GM19193 (cell line): ENCODE data around the gene USP6NL.

Experiments used
- POLR2A ChIP-seq: IDR thresholded peaks from 4 replicates; pipeline ENCODE4 v1.6.1; 2011; ENCODE audit not compliant: insufficient read depth, insufficient read length; ENCODE audit errors: extremely low read depth

Gene USP6NL

DNA sequence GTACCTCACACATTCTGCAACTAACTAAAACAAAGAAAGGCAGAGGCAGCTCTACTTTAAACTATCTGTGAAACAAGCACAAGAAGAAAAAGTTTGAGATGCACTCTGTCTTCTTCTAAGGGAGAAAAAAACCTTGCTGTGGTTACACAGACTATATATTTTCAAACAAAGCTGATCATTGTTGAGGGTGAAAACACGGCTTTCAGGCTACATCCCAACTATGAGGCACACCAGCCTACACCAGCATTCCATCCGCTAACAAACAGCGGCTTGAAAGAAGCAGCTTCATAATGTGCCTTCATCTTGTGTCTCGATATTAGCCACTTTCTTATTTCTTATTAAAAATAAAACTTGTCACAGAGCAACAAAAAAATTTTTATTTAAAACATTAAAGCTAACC, 79.1 kb downstream of the USP6NL start:
- TF ChIP-seq POLR2A = no peak

DNA sequence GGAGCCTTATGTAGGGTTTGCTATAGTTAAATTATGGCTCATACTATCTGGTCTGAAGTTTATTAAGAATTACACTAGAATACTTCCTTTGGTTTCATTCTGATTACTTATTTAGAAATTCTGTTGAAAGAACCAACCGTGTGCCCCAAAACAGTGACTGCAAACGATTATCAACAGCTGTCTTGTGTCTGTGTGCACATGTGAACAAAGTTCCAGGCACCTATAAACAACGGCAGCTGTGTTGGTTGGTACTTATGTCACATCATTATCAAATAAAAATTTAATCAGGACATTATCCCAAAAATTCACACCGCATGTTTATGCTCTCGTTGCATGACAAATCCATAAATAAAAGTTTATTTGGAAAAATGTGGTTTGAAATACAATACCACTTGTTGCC, 80.6 kb downstream of the USP6NL start:
- no peak for TF ChIP-seq POLR2A

DNA sequence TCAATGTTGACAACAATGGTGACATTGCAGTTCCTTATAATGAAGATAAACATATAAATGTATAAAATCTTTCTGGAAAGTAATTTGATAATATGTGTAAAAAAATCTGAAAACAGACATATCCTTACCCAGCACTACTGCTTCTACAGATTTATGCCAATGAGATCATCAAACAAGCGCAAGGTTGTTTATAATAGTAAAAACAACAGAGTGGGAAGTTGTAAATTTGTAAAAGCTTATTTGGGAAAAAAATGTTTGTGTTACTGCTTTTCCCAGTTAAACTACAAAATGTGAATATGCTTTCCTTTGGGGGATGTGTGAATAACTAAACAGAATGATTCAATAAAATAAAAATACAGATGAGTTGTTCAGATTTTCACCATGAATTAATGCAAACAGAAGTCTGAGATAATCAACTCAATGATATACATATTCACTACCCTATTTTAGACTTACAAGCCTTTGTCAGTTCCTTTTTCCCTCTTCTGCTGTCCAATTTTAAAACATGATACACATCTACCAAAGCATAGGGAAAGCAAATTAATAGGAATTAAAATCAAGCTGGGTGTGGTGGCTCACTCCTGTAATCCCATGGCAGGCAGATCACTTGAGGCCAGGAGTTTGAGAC, 82.1 kb downstream of the USP6NL start:
- TF ChIP-seq POLR2A = no peak

DNA sequence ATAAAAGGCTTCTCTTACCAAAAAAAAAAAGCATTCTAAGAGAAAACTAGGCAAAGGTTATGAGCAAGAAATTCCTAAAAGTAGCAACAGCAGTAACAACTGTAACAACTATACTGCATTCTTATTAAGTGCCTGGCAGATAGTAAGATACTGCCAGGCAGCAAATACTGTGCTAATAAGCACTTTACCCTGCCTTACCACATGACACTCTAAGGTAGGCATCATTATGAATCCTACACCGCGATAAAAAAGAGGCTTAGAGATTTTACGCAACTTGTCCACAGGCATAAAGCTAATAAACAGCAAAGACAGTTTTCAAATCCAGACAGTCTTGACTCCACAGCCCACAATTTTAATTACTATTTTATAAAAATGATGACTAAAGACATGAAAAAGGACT, 83.2 kb downstream of the USP6NL start:
- no peak for TF ChIP-seq POLR2A

DNA sequence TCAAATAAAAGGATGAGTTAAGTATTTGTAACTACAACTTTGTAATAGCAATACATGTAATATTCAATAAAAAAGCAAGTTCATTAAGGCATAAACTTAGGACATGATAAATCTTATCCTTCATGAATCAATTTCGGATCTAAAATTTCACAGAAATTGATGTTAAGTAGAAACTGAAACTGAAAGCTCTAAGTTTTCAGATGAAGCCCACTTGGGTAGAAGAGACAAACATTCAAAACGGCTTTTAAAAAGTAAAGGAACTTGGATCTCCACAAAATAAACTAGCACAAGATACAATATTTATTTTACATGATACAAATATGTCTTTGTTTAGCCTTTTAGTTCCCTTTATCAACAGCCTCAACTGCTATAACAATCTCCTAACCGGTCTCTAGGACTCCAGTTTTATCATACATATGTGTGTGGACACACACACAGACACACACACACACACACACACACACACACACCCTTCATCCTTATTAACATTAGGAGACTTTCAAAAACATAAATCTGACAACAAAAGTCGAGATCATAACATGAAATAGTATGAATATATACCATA, 83.7 kb downstream of the USP6NL start:
- no peak for TF ChIP-seq POLR2A

DNA sequence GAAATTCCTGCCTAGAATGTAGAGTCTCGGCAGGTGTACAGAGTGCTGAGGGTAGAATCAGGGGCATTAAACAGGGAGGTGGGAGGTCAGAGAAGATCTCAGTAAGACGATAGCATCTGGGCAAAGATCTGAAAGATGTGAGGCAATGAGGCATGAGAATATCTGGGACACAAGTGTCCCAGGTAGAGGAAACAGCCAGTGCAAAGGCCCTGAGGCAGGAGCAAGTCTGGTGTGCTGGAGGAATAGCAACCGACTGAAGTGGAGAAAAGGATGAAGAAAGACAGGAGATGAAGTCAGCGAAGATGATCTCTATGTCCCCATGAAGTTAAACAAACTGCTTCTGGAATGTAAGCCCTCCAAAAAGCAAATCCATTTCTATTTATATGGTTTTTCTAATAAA, 84.4 kb downstream of the USP6NL start:
- no peak for TF ChIP-seq POLR2A

DNA sequence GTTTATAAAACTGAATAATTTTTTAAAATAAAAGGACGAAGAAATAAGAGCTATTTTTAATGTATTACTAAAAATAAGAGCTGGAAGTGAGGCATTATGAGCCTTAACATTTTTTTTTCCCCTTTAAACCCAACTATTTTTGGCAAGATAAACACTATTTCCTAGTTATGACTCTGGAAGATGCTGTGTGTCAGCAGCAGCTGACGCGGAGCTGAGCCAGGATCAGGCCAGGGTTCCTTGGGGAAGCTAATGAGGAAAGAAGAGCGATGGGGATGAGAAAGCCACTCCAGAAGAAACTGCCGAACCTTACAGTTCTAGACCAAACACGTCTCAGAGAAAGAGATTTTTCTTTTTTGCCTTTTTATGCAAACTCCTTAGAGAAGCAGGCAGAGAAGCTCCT, 85.9 kb downstream of the USP6NL start:
- TF ChIP-seq POLR2A = no peak

DNA sequence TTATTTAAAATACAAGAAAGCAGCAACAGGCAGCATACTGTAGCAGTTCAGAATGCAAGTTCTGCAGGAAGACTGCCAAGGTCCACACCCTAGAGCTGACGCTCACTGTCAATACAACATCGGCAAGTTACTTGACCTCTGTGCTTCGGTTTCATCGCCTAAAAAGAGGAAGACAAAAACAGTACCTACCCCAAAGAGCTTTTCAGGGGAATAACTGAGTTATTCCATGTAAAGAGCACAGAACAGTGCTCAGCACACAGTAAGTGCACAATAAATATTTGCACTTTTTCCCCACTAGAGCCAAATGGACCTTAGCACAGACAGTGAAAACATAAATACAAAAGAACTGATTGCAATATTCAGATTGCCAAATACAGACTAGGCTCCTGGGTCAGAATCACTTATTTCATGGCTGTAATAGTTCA, 88.6 kb downstream of the USP6NL start:
- no peak for TF ChIP-seq POLR2A

DNA sequence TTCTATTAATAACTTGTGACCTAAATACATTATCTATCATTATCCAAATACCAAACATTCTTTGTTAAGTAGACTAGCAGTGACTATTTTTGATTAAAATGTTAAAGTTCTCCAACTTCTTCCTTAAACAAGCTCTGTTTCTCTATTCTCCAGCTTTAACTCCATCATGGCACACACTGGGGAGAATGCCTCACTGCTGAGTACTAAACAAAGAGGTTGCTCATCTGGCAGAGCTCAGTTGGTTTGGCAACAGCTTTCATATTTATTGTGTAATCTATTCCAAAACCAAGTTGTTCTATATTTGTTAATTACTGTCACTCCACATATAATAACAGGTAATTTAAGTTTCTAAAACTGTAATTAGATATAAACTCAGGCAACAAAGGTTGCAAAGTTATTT, 89.6 kb downstream of the USP6NL start:
- no peak for TF ChIP-seq POLR2A

DNA sequence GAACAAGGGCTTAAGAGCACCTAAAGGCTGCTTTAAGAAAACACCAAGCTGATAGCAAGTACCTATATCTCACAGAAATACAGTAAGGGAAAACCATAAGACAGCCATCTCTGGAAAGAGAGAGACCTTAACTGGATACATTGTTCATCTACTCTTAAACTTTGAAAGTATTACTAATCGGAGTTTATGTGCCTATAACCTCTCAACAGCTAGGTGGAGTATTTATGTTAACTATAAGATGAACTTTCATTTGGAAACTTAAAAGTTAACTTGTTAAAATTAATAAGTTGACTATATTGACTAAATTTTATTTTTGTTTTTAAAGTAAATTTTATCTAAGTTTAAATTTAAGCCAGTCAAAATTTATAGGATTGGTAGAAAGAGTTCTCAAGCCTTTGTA, 90.6 kb downstream of the USP6NL start:
- no peak for TF ChIP-seq POLR2A

DNA sequence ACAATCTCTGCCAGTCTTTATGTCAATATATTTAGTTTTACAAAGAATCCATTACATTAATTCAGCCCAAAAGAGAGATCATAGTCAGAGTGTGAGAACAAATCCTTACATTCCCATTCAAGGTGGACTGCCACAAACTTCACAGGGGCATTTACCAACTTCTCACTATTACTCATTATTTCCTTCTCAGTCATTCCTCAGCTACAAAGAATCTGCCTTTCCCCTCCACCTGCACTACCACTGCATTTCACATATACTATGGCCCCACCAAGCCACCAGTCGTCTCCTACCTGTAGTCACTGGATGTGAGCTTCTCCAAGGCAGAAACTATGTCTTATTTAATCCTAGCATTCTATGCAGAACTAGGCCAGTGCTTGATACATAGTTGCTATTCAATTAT, 94.3 kb downstream of the USP6NL start:
- no peak for TF ChIP-seq POLR2A

DNA sequence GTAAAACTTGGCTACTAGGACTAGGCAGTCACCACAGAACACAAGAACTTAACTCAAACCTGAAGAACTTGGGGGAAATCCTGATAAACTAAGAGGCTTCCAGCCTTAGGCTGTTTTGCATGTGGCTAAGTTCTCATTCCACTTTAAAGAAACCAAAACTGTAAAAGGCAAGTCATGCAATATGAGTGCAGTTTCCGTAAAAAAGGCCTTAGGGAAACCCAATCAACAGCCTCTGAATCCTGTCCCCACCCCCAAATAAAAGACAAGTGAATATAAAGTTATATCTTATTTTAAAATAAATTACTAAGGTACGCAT, 95.1 kb downstream of the USP6NL start:
- TF ChIP-seq POLR2A = no peak

DNA sequence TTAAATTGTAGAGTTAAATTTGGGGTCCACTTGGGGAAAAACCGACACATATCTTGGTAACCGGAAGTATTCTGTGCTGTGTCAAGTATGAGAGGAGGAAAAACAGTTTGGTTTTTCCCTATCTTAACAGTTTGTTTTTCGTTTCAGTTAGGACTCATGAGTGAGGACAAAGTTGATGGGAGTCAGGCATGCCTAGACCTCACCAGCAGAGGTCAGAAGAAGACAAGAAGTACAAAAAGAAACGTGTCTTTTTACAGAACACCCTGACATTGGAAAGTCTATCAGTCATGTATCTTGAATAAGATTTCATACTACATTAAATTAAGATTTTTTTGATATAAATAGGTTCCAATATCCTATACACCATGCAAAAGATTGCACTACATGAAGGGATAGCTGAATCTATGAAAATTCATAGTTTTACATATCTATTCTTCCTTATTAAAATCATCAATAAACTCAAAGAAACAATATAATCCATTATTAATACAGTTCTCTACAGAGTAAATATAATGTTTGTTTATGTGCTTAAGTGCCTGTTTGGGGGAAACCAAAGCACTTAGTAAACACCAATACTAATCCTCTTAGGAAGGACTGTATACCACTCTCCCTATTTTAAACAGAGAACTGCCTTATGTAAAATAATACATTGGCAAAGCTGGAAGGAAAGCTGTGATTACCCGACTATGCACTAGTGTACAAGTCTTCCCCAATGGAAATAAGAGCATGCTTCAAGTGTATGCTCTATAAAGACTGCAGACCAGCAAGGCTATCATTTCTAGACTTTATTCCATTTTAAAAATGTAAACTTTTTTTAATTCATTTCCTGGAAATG, 95.6 kb downstream of the USP6NL start:
- TF ChIP-seq POLR2A = no peak

DNA sequence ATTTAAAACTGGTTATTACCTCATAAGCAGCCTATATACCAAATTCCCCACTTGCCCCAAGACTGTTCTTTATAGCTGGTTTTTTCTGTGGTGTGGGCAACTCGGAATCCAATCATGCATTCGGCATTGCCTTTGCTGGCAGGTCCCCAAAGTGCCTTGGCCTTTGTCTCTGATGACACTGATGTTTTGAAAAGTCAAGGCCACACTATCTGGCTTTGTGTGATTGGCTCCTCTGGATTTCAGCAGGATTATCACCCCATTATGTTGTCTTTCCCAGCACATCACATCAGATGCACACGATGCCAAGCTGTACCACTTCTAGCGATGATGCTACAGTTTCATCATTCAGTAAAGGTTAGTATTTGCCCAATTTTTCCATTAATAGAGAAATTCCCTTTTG, 97.7 kb downstream of the USP6NL start:
- no peak for TF ChIP-seq POLR2A

DNA sequence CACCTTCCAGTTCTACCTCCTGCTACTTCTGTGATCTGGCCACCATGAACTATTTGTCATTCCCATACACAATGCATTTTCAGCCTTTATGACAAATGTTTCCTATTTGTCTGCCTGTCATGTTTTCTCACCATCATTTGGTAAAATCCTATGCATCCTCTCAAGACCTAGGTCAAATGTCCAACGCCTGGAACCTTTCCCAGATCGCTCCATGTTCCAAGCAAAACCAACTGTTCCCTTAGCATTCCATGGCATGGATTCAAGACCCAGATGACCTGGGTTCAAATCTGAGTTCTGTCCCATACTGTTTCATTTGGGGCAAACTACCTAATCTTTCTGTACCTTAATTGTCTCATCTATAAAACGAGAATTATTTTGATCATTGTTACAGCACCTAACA, 98.9 kb downstream of the USP6NL start:
- no peak for TF ChIP-seq POLR2A

DNA sequence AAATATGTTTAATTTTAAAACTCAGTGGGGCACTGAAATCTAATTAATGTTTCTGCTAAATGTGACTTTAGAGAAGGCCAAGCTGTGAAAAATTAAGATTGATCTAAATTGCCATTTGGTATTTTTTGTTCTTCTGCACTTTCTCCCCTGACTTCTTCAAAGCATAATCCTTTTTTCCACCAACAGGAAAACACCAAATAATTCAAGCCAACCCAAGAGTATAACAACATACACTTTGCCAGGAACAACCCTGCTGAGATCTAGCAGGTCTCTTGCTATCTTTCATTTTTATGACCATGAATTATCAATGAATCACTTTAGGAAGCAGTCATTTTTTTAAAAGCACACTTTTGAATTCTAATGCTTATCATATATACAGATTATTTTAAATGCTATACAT, 100.1 kb downstream of the USP6NL start:
- TF ChIP-seq POLR2A = no peak
